Activated CD4-positive, CD25-positive, alpha-beta regulatory T cell (primary cell): ENCODE results near the gene DOCK1.
"Not testable (repeated sequence)": the region's sequence is repeated elsewhere in the genome, so short reads cannot be mapped to it uniquely, and the experiment has no call there.

Experiments used
- DNase-seq, 4 experiments: peaks; one replicate each; lab custom pipeline; 2025; lab: John Stamatoyannopoulos, UW

Gene DOCK1

GRCh38 chr10:126926568-126926967, 21.3 kb downstream of the DOCK1 start:
- DNase-seq, result no peak

GRCh38 chr10:126927799-126928198, 22.6 kb downstream of the DOCK1 start:
- no peak for DNase-seq

- DNase-seq, result no peak
These were observed 23.0 kb downstream of the DOCK1 start for GRCh38 chr10:126928274-126928673.

- DNase-seq, result no peak
These were observed 24.2 kb downstream of the DOCK1 start for GRCh38 chr10:126929391-126929790.

GRCh38 chr10:126930131-126930882, 25.1 kb downstream of the DOCK1 start:
- DNase-seq, result no peak

- DNase-seq, result no peak
These were observed 25.8 kb downstream of the DOCK1 start for GRCh38 chr10:126930883-126931503.

GRCh38 chr10:126931544-126931943, 26.3 kb downstream of the DOCK1 start:
- DNase-seq, result no peak

GRCh38 chr10:126932516-126932915, 27.3 kb downstream of the DOCK1 start:
- DNase-seq, result no peak

GRCh38 chr10:126933116-126933515, 27.9 kb downstream of the DOCK1 start:
- DNase-seq, result no peak

- no peak for DNase-seq
These were observed 30.2 kb downstream of the DOCK1 start for GRCh38 chr10:126935263-126935946.

- DNase-seq, result no peak
These were observed 31.8 kb downstream of the DOCK1 start for GRCh38 chr10:126937026-126937425.

- not testable (repeated sequence) for DNase-seq
These were observed 32.9 kb downstream of the DOCK1 start for GRCh38 chr10:126938121-126938520.

- DNase-seq, result no peak
These were observed 34.5 kb downstream of the DOCK1 start for GRCh38 chr10:126939706-126940105.

GRCh38 chr10:126940670-126941310, 35.6 kb downstream of the DOCK1 start:
- no peak for DNase-seq

GRCh38 chr10:126944191-126944590, 39.0 kb downstream of the DOCK1 start:
- DNase-seq, result no peak

GRCh38 chr10:126945351-126946030, 40.3 kb downstream of the DOCK1 start:
- no peak for DNase-seq

- no peak for DNase-seq
These were observed 41.5 kb downstream of the DOCK1 start for GRCh38 chr10:126946746-126947145.

- DNase-seq, result no peak
These were observed 43.3 kb downstream of the DOCK1 start for GRCh38 chr10:126948355-126949160.

- DNase-seq, result no peak
These were observed 43.9 kb downstream of the DOCK1 start for GRCh38 chr10:126949161-126949503.

- DNase-seq, result no peak
These were observed 45.3 kb downstream of the DOCK1 start for GRCh38 chr10:126950401-126951105.

- no peak for DNase-seq
These were observed 48.7 kb downstream of the DOCK1 start for GRCh38 chr10:126953886-126954285.
